DOHH2 (cell line): Measurements from ENCODE around the gene HMX2.
A peak's percentile ranks its signal among the peaks of the same experiment; 100 is the strongest.

Source experiments
- H3F3A ChIP-seq: fragments of 200-600 bp; sonication (generic), shearing (Covaris generic); 2 replicates; pipeline ENCODE4 v1.6.0; 2016; ENCODE audit warnings: antibody characterized with exemption, mild to moderate bottlenecking; ENCODE audit not compliant: control insufficient read depth, insufficient read depth
- H3K27ac ChIP-seq: fragments of 200-600 bp; sonication (generic); 2 replicates; pipeline ENCODE4 v1.5.1; 2014; ENCODE audit warnings: low read depth, mild to moderate bottlenecking, low read length, moderate library complexity
- H3K27me3 ChIP-seq: fragments of 200-600 bp; sonication (generic); 2 replicates; pipeline ENCODE4 v1.6.1; 2014; ENCODE audit warnings: mild to moderate bottlenecking, low read length, mixed read lengths; ENCODE audit not compliant: control insufficient read depth
- H3K36me3 ChIP-seq: fragments of 200-600 bp; sonication (generic); 2 replicates; pipeline ENCODE4 v1.6.1; 2014; ENCODE audit warnings: mild to moderate bottlenecking, low read length, moderate library complexity, mixed read lengths; ENCODE audit not compliant: control insufficient read depth
- H3K4me1 ChIP-seq: fragments of 200-600 bp; sonication (generic); 2 replicates; pipeline ENCODE4 v1.6.1; 2014; ENCODE audit warnings: mild to moderate bottlenecking, low read length, mixed read lengths; ENCODE audit not compliant: control insufficient read depth
- H3K4me2 ChIP-seq: fragments of 200-600 bp; sonication (generic); 2 replicates; pipeline ENCODE4 v1.6.0; 2014; ENCODE audit warnings: mild to moderate bottlenecking, low read length, moderate library complexity
- H3K4me3 ChIP-seq: fragments of 200-600 bp; sonication (generic); 2 replicates; pipeline ENCODE4 v1.5.1; 2014; ENCODE audit warnings: mild to moderate bottlenecking, low read length, mixed read lengths
- H3K79me2 ChIP-seq: fragments of 200-600 bp; sonication (generic); 2 replicates; pipeline ENCODE4 v1.6.1; 2014; ENCODE audit warnings: mild to moderate bottlenecking, low read length, mixed read lengths; ENCODE audit not compliant: control insufficient read depth
- H3K9me2 ChIP-seq: fragments of 200-600 bp; sonication (generic); replicated peaks from 2 replicates; pipeline ENCODE4 v1.6.1; 2014; ENCODE audit warnings: mild to moderate bottlenecking, low read length, mixed read lengths; ENCODE audit not compliant: control insufficient read depth
- H3K9me3 ChIP-seq: fragments of 200-600 bp; sonication (generic); 2 replicates; pipeline ENCODE4 v1.6.1; 2014; ENCODE audit warnings: antibody characterized with exemption, low read length, mixed read lengths; ENCODE audit not compliant: control insufficient read depth, insufficient read depth
- H4K20me1 ChIP-seq: fragments of 200-600 bp; sonication (generic); 2 replicates; pipeline ENCODE4 v1.6.0; 2014; ENCODE audit warnings: low read depth, mild to moderate bottlenecking, antibody characterized with exemption, low read length, moderate library complexity; ENCODE audit not compliant: control insufficient read depth, insufficient read depth
- CTCF ChIP-seq: fragments of 200-600 bp; sonication (generic); IDR thresholded peaks from one replicate; pipeline ENCODE4 v1.5.1; 2014; ENCODE audit warnings: antibody characterized with exemption, mild to moderate bottlenecking, low read depth, low read length; ENCODE audit not compliant: poor library complexity, severe bottlenecking
- EZH2phosphoT487 ChIP-seq: fragments of 200-600 bp; sonication (generic); IDR thresholded peaks from 2 replicates; pipeline ENCODE4 v1.6.1; 2017; ENCODE audit warnings: borderline replicate concordance, mild to moderate bottlenecking, antibody characterized with exemption, low read length, moderate library complexity, mixed read lengths

The HMX2 gene

GRCh38 chr10:123134343-123134914 lies 13.5 kb upstream of the HMX2 start:
- no peaks in the 10 kb centered on the region for H3K9me2 ChIP-seq
- no peaks in the 10 kb centered on the region for H4K20me1 ChIP-seq
- no peak overlapping the region for H3K4me2 ChIP-seq
- H3K79me2 ChIP-seq: no peaks in the 10 kb centered on the region
- no peak overlapping the region for H3K27ac ChIP-seq
- TF ChIP-seq EZH2phosphoT487: no peak
- TF ChIP-seq CTCF: no peak
- H3K27me3 ChIP-seq: peaks cover 53% of the 10 kb centered on the region
- no peak overlapping the region for H3K4me3 ChIP-seq
- H3K36me3 ChIP-seq: no peaks in the 10 kb centered on the region
- no peaks in the 10 kb centered on the region for H3K9me3 ChIP-seq
- H3F3A ChIP-seq: no peaks in the 10 kb centered on the region
- peaks cover 10% of the 10 kb centered on the region for H3K4me1 ChIP-seq

GRCh38 chr10:123134915-123135414 lies 13.0 kb upstream of the HMX2 start:
- Histone ChIP-seq H3K4me2 (peak overlapping the region; percentile 37; the same call in 1 of the 2 replicates), H3K36me3 (no peaks in the 10 kb centered on the region), H3K9me3 (no peaks in the 10 kb centered on the region), H3K27me3 (peaks cover 53% of the 10 kb centered on the region), H3F3A (no peaks in the 10 kb centered on the region), H3K4me1 (peaks cover 10% of the 10 kb centered on the region), H3K4me3 (peak overlapping the region; percentile 32; the same call in 1 of the 2 replicates), H3K27ac (no peak overlapping the region), H3K9me2 (no peaks in the 10 kb centered on the region), H3K79me2 (no peaks in the 10 kb centered on the region), H4K20me1 (no peaks in the 10 kb centered on the region)
- TF ChIP-seq CTCF (no peak), EZH2phosphoT487 (no peak)

DNA sequence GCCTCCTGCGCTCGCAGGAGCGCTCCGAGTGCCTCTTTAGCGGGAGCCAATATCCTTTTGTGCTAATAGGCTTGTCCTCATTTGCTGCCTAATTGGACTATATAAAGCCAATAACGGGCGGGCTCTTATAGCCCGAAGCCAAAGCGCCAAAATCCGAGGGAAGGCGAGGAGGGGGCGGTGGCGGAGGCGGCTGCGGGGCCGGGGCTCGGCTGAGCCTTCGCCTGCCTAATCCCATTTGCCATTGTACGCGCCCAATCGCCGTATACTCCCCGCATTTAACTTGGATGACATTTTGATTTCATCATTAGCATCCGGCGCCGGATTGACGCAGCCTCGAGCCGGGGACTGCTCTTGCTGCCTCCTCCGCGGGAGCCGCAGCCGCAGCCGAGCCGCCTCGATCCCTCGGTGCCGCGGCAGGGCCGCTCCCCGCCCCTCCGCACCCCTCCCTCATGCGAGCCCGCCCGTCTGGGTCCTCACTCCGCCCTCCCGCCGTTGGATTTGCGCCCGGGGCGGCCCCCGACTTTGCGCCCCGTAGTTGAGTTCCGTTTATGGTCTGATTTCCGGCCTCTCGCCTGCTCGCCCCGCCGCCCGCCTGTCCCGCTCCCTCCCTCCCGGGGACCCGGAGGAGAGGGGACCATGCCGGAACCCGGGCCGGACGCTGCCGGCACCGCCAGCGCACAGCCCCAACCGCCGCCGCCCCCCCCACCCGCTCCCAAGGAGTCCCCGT lies 12.4 kb upstream of the HMX2 start, which contains the start of gene HMX3:
TSS of gene HMX3 (plus strand) at position 556 of the 727 bp plus-strand sequence. CDS start at position 637, 81 bp downstream.
- Histone ChIP-seq H3K9me3 (no peaks in the 10 kb centered on the region), H3K79me2 (no peaks in the 10 kb centered on the region), H3K36me3 (no peaks in the 10 kb centered on the region), H3K4me3 (peak within 1 kb of the TSS; percentile 32), H3F3A (no peaks in the 10 kb centered on the region), H3K9me2 (no peaks in the 10 kb centered on the region), H3K27ac (no peak within 1 kb of the TSS), H3K4me1 (peaks cover 10% of the 10 kb centered on the region), H3K27me3 (peaks cover 51% of the 10 kb centered on the region), H3K4me2 (peak within 1 kb of the TSS; percentile 37), H4K20me1 (no peaks in the 10 kb centered on the region)
- TF ChIP-seq CTCF: no peak
